GM12801 (cell line): ENCODE data around the gene MRPL48.

ENCODE experiments used
- CTCF ChIP-seq: IDR thresholded peaks from one replicate; pipeline ENCODE4 v1.5.1; 2011; ENCODE audit warnings: control low read depth; ENCODE audit not compliant: insufficient read length; ENCODE audit errors: extremely low read depth

Gene MRPL48

GRCh38 chr11:73902303-73902702 is 114.6 kb downstream of the MRPL48 start:
- TF ChIP-seq CTCF = no peak

GRCh38 chr11:73907191-73907590 is 119.5 kb downstream of the MRPL48 start:
- no peak for TF ChIP-seq CTCF

- no peak for TF ChIP-seq CTCF
Measured at GRCh38 chr11:73912026-73912425, 124.4 kb downstream of the MRPL48 start.

GRCh38 chr11:73913472-73913871 is 125.8 kb downstream of the MRPL48 start:
- no peak for TF ChIP-seq CTCF

GRCh38 chr11:73914284-73914683 is 126.6 kb downstream of the MRPL48 start:
- TF ChIP-seq CTCF = no peak
